Measurements from ENCODE around the gene ZNF343.

ZNF343 gene

DNA sequence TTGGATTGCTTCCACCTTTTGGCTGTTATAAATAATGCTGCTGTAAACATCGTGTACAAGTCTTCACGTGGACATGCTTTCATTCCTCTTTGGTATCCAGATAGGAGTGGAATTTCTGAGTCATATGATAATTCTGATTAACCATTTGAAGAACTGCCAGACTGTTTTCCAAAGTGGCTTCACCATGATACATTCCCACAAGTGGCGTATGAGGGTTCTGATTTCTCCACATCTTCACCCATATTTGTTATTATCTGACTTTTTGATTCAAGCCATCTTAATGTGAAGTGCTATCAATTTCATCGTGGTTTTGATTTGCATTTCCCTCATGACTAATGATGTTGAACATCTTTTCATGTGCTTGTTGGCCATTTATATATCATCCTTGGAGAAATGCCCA, 35.2 kb downstream of the ZNF343 start:
- DNase-seq (ENCODE audit: low spot score), result peak; percentile 57

DNA sequence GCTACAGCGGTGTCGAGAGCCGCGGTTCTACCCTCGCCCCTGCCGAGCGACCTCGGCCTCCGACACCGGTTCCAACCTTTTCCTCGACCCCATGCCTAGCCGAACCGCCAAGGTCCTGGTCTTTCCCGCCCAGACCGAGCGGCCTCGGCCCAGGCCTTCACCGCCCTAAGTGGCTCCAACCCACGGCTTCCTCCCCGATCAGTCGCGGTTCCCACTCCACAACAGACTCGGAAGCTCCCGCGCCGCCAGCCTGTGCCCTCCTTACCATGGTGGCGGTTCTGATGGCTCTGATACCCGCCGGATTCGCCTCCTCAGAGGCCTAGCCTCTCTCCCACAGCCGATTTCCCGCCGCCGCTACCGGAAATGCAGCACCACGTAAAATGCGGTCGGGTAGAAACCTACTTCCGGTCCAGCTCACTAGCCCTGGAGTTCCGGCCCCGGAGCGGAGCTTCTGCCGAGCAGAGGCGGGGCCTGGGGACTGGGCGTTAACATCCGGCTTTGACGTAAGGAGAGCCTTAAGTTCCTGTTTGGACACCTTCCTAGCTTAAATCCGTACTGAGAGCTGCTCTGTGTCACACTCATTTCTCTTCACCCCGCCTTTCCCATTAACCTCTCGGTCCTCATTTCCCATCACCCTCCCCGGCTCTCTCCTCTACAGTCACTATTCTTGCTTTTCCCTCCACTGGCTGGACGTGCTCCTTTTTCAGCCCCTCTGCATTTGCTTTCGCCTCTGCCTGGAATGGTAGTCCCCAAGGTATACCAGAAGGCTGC, 38.1 kb downstream of the ZNF343 start, which contains the start of gene SNRPB:
Gene SNRPB (minus strand): TSS at position 367 of the 771 bp plus-strand sequence. CDS start 99 bp downstream, at position 268.
- peak; percentile 100 for DNase-seq (ENCODE audit: low spot score)

DNA sequence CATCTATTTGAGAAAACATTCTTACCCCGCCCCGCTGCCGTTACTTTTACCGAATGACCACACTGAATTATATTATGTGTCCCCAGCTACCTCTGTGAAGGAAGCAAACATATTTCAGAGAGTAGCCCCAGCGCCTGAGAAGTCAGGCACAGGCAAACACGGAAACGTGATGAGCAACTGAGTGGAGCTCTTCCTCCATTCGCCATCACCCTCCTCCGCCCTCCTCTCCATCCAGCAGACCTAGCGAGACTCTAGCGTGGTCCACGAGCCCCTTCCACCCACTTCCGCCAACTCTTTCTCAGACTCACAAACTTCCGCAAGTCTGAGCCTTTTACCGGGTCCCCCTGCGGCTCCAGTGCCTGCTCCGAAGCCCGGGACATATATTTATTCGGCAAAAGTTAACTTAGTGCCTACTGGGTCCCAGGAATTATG, 38.7 kb downstream of the ZNF343 start:
- DNase-seq (ENCODE audit: low spot score), result peak; percentile 82

DNA sequence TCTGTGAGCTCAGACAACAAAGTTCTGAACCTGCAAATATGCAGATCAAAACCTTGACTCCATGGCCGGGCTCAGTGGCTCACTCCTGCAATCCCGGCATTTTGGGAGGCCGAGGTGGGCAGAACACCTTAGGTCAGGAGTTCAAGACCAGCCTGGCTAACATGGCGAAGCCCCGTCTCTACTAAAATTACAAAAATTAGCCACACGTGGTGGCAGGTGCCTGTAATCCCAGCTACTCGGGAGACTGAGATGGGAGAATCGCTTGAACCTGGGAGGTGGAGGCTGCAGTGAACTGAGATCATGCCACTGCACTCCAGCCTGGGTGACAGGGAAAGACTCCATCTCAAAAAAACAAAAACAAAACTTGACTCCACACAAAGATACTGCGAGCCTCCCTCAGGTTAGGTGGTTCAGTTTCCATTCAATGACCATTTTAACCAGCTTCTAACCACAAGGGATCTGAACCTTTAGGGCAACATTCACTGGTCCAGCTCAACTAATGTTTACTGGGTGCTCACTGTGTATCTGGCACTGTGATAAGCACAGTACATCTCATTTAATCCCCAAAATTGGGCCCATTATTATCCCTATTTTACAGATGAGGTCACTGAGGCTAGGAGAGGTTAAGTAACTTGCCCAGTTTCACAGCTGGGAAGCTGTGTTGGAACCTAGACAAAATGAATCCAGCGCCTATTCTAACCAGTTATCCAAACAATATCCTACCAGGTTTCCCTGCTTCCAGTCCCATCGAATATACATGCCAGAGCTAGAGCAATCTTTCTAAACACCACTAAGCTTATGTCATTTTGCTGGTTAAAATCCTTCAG, 39.9 kb downstream of the ZNF343 start:
- no peak for DNase-seq (ENCODE audit: low spot score)

DNA sequence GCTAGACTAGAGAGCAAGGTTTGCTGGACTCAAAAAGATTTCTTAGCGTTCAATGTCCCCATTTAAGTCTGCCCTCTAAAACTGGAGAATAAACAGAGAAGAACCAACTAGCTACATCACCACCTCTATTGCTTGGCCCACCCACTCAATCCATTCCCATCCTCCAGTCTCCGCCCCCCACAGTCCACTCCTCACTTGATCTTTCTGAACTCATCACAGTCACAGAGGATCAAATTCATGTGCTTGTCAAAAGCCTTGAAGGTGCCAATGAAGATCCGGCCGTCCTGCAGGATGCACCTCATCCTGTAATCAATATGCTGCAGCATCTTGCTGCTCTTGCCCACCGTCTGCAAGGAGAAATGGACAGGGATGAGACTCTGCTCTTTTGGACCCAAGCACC, 41.3 kb downstream of the ZNF343 start:
- no peak for DNase-seq (ENCODE audit: low spot score)

DNA sequence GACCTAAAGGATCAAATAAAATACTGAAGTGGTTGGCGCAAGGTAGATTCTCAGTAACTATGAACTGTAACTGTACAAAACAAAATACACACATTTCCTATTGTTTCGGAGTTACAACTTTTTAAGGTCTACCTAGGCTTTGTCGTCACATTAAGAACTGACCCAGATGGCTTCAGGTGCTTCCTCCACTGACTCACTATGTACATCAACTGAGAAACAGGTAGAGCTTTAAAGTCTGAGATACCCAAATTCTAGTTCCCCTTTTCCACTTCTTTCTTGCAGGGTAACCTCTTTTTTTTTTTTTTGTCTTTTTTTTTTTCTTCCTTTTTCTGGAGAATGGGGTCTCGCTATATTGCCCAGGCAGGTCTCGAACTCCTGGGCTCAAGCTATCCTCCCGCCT, 43.6 kb downstream of the ZNF343 start:
- DNase-seq (ENCODE audit: low spot score), result no peak

DNA sequence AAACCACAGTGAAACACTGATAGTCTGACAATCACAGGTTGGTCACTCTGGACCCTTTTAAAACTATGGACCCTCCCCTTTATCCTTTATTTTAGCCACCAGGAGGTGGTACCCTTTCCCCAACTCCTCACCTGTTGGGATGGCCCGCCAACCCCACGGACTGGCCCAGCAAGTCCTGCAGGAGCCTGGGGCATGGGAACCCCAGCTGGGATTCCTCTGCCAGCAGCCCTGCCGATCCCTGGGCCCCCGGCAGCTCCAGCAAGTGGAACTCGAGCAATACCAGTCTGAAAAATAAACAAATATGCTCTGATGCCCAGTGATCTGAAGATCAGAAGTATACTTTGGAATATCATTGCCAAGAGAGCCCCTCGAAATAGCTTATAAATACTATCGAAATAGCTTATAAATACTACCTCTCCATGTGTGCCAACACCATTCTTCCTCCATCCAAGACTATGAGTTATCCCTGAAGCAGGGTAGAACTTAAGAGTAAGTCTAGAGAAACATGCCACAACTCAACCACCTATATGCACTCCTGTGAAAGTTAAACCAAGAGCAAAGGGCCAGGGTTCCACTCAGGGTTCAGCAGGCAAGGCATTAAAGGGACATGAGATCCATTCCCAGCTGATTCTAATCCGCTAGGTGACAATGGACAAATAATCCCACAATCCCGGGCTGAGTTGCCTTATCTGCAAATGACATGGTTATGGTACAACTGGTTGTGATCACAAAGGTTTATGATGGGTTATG, 44.9 kb downstream of the ZNF343 start:
- no peak for DNase-seq (ENCODE audit: low spot score)

DNA sequence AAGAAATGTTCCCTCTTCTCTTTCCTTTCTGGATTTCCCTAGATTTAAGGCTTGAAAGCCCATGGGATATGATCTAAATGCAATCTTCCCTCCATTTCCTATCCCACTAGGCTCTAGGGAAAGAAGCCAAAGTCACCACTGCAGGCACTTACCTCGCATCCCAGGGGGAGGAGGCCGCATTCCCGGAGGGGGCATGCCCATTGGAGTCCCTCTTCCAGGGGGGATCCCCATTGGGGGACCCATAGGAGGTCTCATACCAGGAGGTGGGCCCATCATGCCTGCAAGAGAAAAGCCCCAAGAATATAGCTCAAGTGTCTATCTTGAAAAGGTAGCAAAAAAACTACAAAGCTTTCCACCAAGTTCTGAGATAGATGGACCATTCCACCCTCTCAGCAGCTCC, 46.2 kb downstream of the ZNF343 start:
- no peak for DNase-seq (ENCODE audit: low spot score)

DNA sequence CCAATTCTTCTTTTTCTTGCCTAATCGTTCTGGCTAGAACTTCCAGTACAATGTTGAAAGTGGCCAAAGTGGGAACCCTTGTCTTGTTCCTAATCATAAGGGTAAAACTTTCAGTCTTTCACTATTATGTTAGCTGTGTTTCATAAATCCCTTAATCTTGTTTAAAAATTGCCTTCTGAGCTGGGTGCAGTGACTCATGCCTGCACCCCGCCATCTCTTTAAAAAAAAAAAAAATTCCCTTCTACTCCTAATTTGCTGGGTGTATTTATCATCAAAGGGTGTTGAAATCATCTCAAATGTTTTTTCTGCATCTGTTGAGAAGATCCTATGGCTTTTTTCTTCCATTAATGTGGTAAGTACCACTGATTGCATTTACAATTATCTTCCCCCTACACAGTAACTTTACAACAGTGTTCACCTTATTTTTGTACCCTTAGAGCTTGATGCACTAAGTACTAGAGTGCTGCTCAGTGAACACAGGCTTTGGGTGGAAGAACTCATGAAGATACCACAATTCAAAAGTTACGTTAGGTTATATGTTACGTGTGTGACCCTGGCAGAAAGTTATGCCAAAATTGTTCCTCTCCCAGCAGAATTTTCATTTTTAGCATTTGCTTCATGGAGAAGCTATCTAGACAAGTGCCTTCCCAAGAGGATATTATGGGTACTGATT, 47.8 kb downstream of the ZNF343 start:
- DNase-seq (ENCODE audit: low spot score), result no peak

DNA sequence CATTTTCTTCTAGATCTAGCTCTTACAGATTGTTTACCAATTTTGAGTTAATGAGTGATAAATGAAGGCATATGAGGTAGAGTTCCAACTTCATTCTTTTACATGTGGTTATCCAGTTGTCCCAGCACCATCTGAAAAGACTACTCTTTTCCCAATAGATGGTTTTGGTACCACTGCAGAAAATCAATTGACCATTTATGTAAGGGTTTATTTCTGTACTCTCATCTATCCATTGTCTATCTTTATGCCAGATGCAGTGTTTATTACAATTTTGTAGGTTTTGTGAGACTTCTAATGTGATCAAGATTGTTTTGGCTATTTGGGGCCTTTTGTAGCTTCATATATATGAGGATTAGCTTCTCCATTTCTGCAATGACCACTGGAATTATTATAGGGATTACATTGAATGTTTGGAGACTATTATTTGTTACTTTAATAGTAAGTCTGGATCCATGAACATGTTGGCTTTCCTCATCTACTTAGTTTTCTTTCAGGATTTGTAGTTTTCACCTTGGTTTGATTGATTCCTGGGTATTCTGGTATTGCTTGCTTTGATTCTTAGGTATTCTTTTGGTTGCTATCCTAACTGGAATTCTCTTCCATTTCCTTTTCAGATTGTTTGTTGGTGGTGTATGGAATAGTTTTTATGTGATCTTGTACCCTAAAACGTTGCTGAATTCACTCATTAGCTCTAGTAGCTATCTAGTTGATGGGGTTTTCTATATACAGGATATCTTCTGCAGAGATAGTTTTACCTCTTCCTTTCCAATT, 48.5 kb downstream of the ZNF343 start:
- no peak for DNase-seq (ENCODE audit: low spot score)

DNA sequence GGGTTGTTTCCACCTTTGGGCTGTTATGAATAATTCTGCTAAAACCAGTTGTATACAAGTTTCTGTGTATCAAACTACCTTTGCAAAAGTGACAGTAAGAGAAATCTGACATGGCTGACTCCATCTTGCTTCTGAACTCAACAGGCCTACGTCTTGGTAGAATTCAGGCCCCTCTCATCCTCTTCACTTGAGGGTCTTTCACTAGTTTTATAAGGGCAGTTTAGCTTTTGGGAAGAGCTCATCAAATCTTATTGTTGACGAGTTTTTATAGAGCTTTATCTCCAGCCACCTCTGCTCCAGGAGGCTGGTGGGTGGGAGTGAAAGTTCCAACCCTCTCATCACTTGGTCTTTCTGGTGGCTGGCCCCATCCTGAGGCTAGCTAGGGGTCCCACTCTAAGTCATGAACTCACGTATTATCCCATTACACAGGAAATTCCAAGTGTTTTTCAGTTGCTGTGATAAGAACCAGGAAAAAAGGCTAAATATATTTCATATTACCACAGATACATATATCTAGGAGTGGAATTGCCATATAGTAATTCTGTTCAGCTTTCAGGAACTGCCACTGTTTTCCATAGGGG, 49.7 kb downstream of the ZNF343 start:
- DNase-seq (ENCODE audit: low spot score), result no peak

DNA sequence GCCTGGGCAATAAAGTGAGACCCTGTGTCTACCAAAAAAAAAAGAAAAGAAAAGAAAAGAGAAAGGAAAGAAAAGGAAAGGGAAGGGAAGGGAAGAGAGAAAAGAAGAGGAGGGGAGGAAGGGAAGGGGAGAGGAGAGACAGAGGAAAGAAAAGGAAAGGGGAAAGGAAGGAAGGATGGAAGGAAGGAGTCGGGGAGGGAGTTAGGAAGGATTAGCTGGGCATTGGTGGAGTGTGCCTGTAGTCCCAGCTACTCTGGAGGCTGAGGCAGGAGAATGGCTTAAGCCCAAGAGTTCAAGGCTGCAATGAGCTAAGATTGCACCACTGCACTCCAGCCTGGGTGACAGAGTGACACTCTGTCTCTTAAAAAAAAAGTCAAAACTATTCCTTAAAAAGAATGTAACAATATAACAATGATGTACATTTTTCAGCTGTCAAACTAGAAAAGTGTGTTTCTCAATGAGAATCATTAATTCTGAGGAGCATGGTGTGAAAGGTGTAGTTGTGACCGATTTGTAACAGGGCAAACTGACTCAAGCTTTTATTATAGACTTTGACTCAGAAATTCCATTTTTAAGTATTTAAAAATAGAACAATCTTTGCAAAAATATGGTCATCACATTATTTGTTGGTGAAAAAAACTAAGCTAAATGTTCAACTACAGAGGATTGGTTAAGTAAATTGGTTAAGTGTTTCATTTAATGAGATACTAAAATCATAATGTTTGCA, 52.8 kb downstream of the ZNF343 start:
- DNase-seq (ENCODE audit: low spot score), result no peak

DNA sequence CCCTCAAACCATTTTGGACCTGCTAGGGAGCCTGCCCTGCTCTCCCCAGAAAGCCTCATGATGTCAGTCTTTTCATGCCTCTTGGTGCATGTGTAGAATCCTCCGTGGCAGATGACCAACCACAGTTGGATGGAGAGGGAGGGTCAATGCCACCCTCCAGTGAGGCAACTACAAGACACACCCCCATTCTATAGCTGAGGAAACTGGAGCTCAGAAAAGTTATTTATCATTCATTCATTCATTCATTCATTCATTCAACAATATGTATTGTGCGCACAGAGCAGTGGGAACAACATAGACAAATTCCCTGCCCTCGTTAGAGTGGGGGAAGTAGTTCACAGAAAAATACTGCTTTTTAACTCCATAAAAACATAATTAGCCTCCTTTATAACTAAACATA, 54.9 kb downstream of the ZNF343 start:
- DNase-seq (ENCODE audit: low spot score), result no peak

DNA sequence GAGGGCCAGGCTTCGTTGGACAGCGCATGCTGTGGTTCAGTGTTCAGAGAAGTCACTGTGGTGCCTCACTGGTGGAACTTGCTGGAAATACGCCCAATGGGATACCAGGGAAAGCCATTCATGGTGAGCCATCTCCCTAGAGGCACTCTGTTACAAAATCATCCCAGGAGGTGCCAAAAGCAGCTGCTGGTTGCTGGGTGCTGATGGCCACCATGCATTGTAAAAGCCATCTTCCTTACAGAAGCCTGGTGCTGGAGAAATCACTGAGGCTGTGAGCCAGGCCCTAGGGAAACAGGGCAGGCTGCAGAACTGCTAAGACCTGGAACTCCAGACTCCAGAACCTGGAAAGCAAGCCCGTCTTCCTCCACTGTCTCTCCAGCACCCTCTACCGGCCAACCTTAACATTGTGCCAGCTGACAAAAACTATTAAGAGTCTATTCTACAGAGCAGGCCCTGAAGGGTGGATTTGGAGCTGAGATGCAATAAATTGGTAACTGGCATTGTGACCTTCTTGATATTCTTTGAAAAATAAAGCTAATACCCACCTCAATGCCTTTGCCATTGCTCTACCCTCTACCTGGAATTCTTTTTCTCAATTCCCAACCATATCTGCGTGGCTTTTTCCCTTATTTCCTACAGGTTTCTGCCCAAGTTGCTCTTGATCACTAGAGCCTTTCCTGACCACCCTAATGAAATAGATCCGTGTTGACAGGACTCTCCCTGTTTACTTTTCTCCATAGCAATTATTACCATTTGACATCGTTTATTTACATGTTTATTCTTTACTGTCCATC, 56.6 kb downstream of the ZNF343 start:
- DNase-seq (ENCODE audit: low spot score), result peak; percentile 88

DNA sequence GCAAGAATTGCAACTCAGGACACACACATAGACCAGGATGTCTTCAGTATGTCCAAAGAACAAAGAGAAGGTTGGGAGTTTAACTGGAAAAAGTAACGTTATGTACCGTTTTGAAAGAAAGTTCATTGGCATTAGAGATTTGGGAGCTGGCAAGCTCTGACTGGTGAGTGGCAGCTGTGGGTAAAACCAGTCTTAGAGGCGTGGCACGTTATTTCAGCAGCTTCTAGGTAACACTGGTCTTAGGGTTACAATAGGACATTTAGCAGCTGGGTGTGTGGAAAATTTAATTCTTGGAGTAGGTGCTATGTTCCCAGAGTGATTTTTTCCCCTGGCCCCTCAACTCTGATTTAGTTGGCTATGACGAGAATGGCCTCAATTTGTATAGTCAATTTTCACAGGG, 57.3 kb downstream of the ZNF343 start:
- DNase-seq (ENCODE audit: low spot score), result no peak

DNA sequence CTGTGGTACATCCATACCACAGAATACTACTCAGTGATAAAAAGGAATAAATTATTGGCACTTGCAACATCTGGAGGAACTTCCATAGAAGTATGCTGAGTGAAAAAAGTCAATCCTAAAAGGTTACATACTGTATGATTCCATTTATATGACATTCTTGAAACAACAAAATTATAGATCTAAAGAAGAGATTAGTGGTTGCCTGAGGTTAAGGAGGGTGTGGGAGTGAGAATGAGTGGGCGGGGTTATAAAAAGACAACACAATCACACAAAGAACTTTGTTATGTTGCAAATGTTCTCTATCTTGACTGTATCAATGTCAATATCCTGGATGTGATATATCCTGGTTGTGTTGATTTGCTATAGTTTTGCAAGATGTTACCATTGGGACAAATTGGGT, 59.3 kb downstream of the ZNF343 start:
- DNase-seq (ENCODE audit: low spot score), result no peak

DNA sequence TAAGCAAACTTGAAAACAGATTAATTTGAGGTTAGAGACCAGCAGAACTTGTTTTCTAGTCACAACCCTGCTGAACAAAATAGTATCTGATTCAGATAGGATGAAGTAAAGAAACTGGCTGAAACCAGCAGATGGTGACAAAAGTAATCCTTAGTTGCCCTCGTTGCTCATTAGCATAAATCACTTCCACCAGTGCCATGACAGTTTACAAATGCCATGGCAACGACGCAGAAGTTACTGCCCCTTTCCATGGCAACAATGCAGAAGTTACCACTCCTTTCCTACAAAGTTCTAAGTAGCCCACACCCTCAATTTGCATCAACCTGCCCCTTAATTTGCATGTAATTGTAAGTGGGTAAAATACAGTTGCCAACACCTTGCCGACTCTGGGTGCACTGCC, 61.9 kb downstream of the ZNF343 start:
- no peak for DNase-seq (ENCODE audit: low spot score)

Measured in COLO829 (cell line).